ENCODE measurements around the gene EIF3F. TPM values are rescaled to one million over a fixed set of nuclear protein-coding genes. Genes with fewer than 3 reads are reported as not detected.

The EIF3F gene
- total RNA-seq, 1 donor, result 417 TPM

- Histone ChIP-seq H3K4me1 (ENCODE audit: insufficient read depth, low read length) (no peaks in the 10 kb centered on the region), H3K9me3 (ENCODE audit: low read depth, low read length) (no peaks in the 10 kb centered on the region), H3K4me3 (ENCODE audit: low read length) (no peak overlapping the region), H3K27me3 (ENCODE audit: insufficient read depth, low read length) (no peaks in the 10 kb centered on the region)
Observed at GRCh38 chr11:8009856-8010255, 22.7 kb downstream of the EIF3F start.

- Histone ChIP-seq H3K27me3 (ENCODE audit: insufficient read depth, low read length) (peaks cover 5% of the 10 kb centered on the region), H3K4me3 (ENCODE audit: low read length) (no peak overlapping the region), H3K9me3 (ENCODE audit: low read depth, low read length) (no peaks in the 10 kb centered on the region), H3K4me1 (ENCODE audit: insufficient read depth, low read length) (no peaks in the 10 kb centered on the region)
Observed at GRCh38 chr11:8011371-8011770, 24.2 kb downstream of the EIF3F start.

- peaks cover 9% of the 10 kb centered on the region for H3K27me3 ChIP-seq (ENCODE audit: insufficient read depth, low read length)
- H3K4me1 ChIP-seq (ENCODE audit: insufficient read depth, low read length), result no peaks in the 10 kb centered on the region
Observed at GRCh38 chr11:8011981-8012444, 24.9 kb downstream of the EIF3F start.

GRCh38 chr11:8013833-8014232, 26.7 kb downstream of the EIF3F start:
- H3K27me3 ChIP-seq (ENCODE audit: insufficient read depth, low read length), result peaks cover 27% of the 10 kb centered on the region
- no peaks in the 10 kb centered on the region for H3K4me1 ChIP-seq (ENCODE audit: insufficient read depth, low read length)

More at GRCh38 chr11:8011981-8012444, 24.9 kb downstream of the EIF3F start:
- Histone ChIP-seq H3K4me3 (ENCODE audit: low read length) (no peak overlapping the region), H3K9me3 (ENCODE audit: low read depth, low read length) (no peaks in the 10 kb centered on the region)

GRCh38 chr11:8015753-8016239, 28.7 kb downstream of the EIF3F start:
- H3K4me3 ChIP-seq (ENCODE audit: low read length), result no peak overlapping the region
- peaks cover 41% of the 10 kb centered on the region for H3K27me3 ChIP-seq (ENCODE audit: insufficient read depth, low read length)
- peaks cover 6% of the 10 kb centered on the region for H3K4me1 ChIP-seq (ENCODE audit: insufficient read depth, low read length)
- no peaks in the 10 kb centered on the region for H3K9me3 ChIP-seq (ENCODE audit: low read depth, low read length)

More at GRCh38 chr11:8013833-8014232, 26.7 kb downstream of the EIF3F start:
- Histone ChIP-seq H3K4me3 (ENCODE audit: low read length) (no peak overlapping the region), H3K9me3 (ENCODE audit: low read depth, low read length) (no peaks in the 10 kb centered on the region)

- peaks cover 47% of the 10 kb centered on the region for H3K27me3 ChIP-seq (ENCODE audit: insufficient read depth, low read length)
Observed at GRCh38 chr11:8016440-8016839, 29.3 kb downstream of the EIF3F start.

GRCh38 chr11:8017071-8017470, 29.9 kb downstream of the EIF3F start:
- Histone ChIP-seq H3K4me1 (ENCODE audit: insufficient read depth, low read length) (peaks cover 6% of the 10 kb centered on the region), H3K9me3 (ENCODE audit: low read depth, low read length) (no peaks in the 10 kb centered on the region), H3K27me3 (ENCODE audit: insufficient read depth, low read length) (peaks cover 47% of the 10 kb centered on the region), H3K4me3 (ENCODE audit: low read length) (no peak overlapping the region)

More at GRCh38 chr11:8016440-8016839, 29.3 kb downstream of the EIF3F start:
- H3K4me3 ChIP-seq (ENCODE audit: low read length), result no peak overlapping the region
- H3K9me3 ChIP-seq (ENCODE audit: low read depth, low read length), result no peaks in the 10 kb centered on the region
- H3K4me1 ChIP-seq (ENCODE audit: insufficient read depth, low read length), result peaks cover 6% of the 10 kb centered on the region

- peaks cover 47% of the 10 kb centered on the region for H3K27me3 ChIP-seq (ENCODE audit: insufficient read depth, low read length)
- H3K4me3 ChIP-seq (ENCODE audit: low read length), result no peak overlapping the region
- peaks cover 6% of the 10 kb centered on the region for H3K4me1 ChIP-seq (ENCODE audit: insufficient read depth, low read length)
- H3K9me3 ChIP-seq (ENCODE audit: low read depth, low read length), result no peaks in the 10 kb centered on the region
Observed at GRCh38 chr11:8017894-8018483, 30.9 kb downstream of the EIF3F start.

GRCh38 chr11:8018484-8019313, 31.6 kb downstream of the EIF3F start:
- Histone ChIP-seq H3K9me3 (ENCODE audit: low read depth, low read length) (no peaks in the 10 kb centered on the region), H3K27me3 (ENCODE audit: insufficient read depth, low read length) (peaks cover 47% of the 10 kb centered on the region), H3K4me3 (ENCODE audit: low read length) (peak overlapping the region; percentile 36), H3K4me1 (ENCODE audit: insufficient read depth, low read length) (peaks cover 6% of the 10 kb centered on the region)

- H3K4me1 ChIP-seq (ENCODE audit: insufficient read depth, low read length), result peaks cover 6% of the 10 kb centered on the region
- H3K4me3 ChIP-seq (ENCODE audit: low read length), result peak overlapping the region; percentile 36
- peaks cover 47% of the 10 kb centered on the region for H3K27me3 ChIP-seq (ENCODE audit: insufficient read depth, low read length)
- no peaks in the 10 kb centered on the region for H3K9me3 ChIP-seq (ENCODE audit: low read depth, low read length)
Observed at GRCh38 chr11:8019314-8020243, 32.4 kb downstream of the EIF3F start.

GRCh38 chr11:8020244-8020597, 33.1 kb downstream of the EIF3F start:
- H3K4me3 ChIP-seq (ENCODE audit: low read length), result no peak overlapping the region

GRCh38 chr11:8021920-8022319, 34.8 kb downstream of the EIF3F start:
- Histone ChIP-seq H3K4me3 (ENCODE audit: low read length) (no peak overlapping the region), H3K4me1 (ENCODE audit: insufficient read depth, low read length) (peaks cover 6% of the 10 kb centered on the region), H3K9me3 (ENCODE audit: low read depth, low read length) (no peaks in the 10 kb centered on the region), H3K27me3 (ENCODE audit: insufficient read depth, low read length) (peaks cover 38% of the 10 kb centered on the region)

More at GRCh38 chr11:8020244-8020597, 33.1 kb downstream of the EIF3F start:
- Histone ChIP-seq H3K4me1 (ENCODE audit: insufficient read depth, low read length) (peaks cover 6% of the 10 kb centered on the region), H3K27me3 (ENCODE audit: insufficient read depth, low read length) (peaks cover 47% of the 10 kb centered on the region), H3K9me3 (ENCODE audit: low read depth, low read length) (no peaks in the 10 kb centered on the region)

GRCh38 chr11:8022876-8023275, 35.7 kb downstream of the EIF3F start:
- Histone ChIP-seq H3K27me3 (ENCODE audit: insufficient read depth, low read length) (peaks cover 29% of the 10 kb centered on the region), H3K4me1 (ENCODE audit: insufficient read depth, low read length) (peaks cover 6% of the 10 kb centered on the region), H3K9me3 (ENCODE audit: low read depth, low read length) (no peaks in the 10 kb centered on the region), H3K4me3 (ENCODE audit: low read length) (no peak overlapping the region)

GRCh38 chr11:8023831-8024555, 36.9 kb downstream of the EIF3F start:
- no peak overlapping the region for H3K4me3 ChIP-seq (ENCODE audit: low read length)

More at GRCh38 chr11:8023831-8024555, 36.9 kb downstream of the EIF3F start:
- no peaks in the 10 kb centered on the region for H3K9me3 ChIP-seq (ENCODE audit: low read depth, low read length)
- H3K4me1 ChIP-seq (ENCODE audit: insufficient read depth, low read length), result peaks cover 6% of the 10 kb centered on the region
- peaks cover 20% of the 10 kb centered on the region for H3K27me3 ChIP-seq (ENCODE audit: insufficient read depth, low read length)
